CD4-positive, alpha-beta T cell treated with Interleukin-15 for 4 hours (primary cell): Measurements from ENCODE around the gene ZC3H6.
"Not testable (repeated sequence)": the region's sequence is repeated elsewhere in the genome, so short reads cannot be mapped to it uniquely, and the experiment has no call there.

Experiments used
- DNase-seq: peaks from one replicate; pipeline ENCODE4 v3.0.0-alpha.2; 2020; ENCODE audit warnings: low spot score

Gene ZC3H6

GRCh38 chr2:112277596-112278220, 2.3 kb downstream of the ZC3H6 start:
- DNase-seq: no peak

GRCh38 chr2:112282066-112282465, 6.7 kb downstream of the ZC3H6 start:
- not testable (repeated sequence) for DNase-seq

GRCh38 chr2:112283535-112283934, 8.1 kb downstream of the ZC3H6 start:
- DNase-seq: not testable (repeated sequence)

- no peak for DNase-seq
Measured at GRCh38 chr2:112290088-112290487, 14.7 kb downstream of the ZC3H6 start.

- DNase-seq: no peak
Measured at GRCh38 chr2:112290648-112291047, 15.3 kb downstream of the ZC3H6 start.

- DNase-seq: no peak
Measured at GRCh38 chr2:112293636-112294401, 18.4 kb downstream of the ZC3H6 start.

- DNase-seq: no peak
Measured at GRCh38 chr2:112295407-112296078, 20.1 kb downstream of the ZC3H6 start.

- no peak for DNase-seq
Measured at GRCh38 chr2:112296407-112296806, 21.0 kb downstream of the ZC3H6 start.

GRCh38 chr2:112301171-112301584, 25.8 kb downstream of the ZC3H6 start:
- no peak for DNase-seq

- DNase-seq: no peak
Measured at GRCh38 chr2:112301973-112302372, 26.6 kb downstream of the ZC3H6 start.

GRCh38 chr2:112304298-112304941, 29.0 kb downstream of the ZC3H6 start:
- DNase-seq: no peak

- DNase-seq: no peak
Measured at GRCh38 chr2:112305132-112305531, 29.7 kb downstream of the ZC3H6 start.

- DNase-seq: no peak
Measured at GRCh38 chr2:112310906-112311305, 35.5 kb downstream of the ZC3H6 start.

GRCh38 chr2:112311932-112312331, 36.5 kb downstream of the ZC3H6 start:
- DNase-seq: no peak

- DNase-seq: no peak
Measured at GRCh38 chr2:112312821-112313220, 37.4 kb downstream of the ZC3H6 start.

- DNase-seq: no peak
Measured at GRCh38 chr2:112314856-112315255, 39.5 kb downstream of the ZC3H6 start.

- no peak for DNase-seq
Measured at GRCh38 chr2:112317303-112318158, 42.1 kb downstream of the ZC3H6 start.

- DNase-seq: no peak
Measured at GRCh38 chr2:112318515-112318914, 43.1 kb downstream of the ZC3H6 start.

GRCh38 chr2:112321375-112322320, 46.3 kb downstream of the ZC3H6 start:
- no peak for DNase-seq

GRCh38 chr2:112322919-112323318, 47.5 kb downstream of the ZC3H6 start:
- no peak for DNase-seq
